Neutrophil (primary cell): ENCODE measurements around the gene USP47.

Experiments used
- H3K27ac ChIP-seq: fragments of 200-600 bp; sonication (generic); 2 replicates; pipeline ENCODE4 v1.5.1; 2016; ENCODE audit warnings: mild to moderate bottlenecking, moderate library complexity
- H3K27me3 ChIP-seq: fragments of 200-600 bp; sonication (generic); 2 replicates; pipeline ENCODE4 v1.6.0; 2016; ENCODE audit warnings: mild to moderate bottlenecking
- H3K36me3 ChIP-seq: fragments of 200-600 bp; sonication (generic); 2 replicates; pipeline ENCODE4 v1.5.1; 2017
- H3K4me1 ChIP-seq, 2 experiments: fragments of 200-600 bp in 1 of 2; sonication (generic) in 1 of 2; 1 replicate in 1 of 2; 2 replicates in 1 of 2; pipeline versions ENCODE4 v1.5.1 to v1.6.1; 2013 to 2016; ENCODE audit warnings: low read depth in 1 of 2, low read length in 1 of 2, mild to moderate bottlenecking in 1 of 2, moderate library complexity in 1 of 2; ENCODE audit not compliant: control insufficient read depth in 1 of 2, insufficient read depth in 1 of 2
- H3K4me3 ChIP-seq, 2 experiments: fragments of 200-600 bp in 1 of 2; sonication (generic) in 1 of 2; 1 replicate in 1 of 2; 2 replicates in 1 of 2; pipeline ENCODE4 v1.5.1; 2013 to 2016; ENCODE audit warnings: low read depth in 1 of 2, low read length in 1 of 2, mild to moderate bottlenecking in 1 of 2, moderate library complexity in 1 of 2
- H3K9me3 ChIP-seq: fragments of 200-600 bp; sonication (generic); 2 replicates; pipeline ENCODE4 v1.5.1; 2016
- TF ChIP-seq, protein P1 (sequence below): fragments of 200-600 bp; sonication (generic); IDR thresholded peaks from 2 replicates; pipeline ENCODE4 v1.5.1; 2016; ENCODE audit warnings: antibody characterized with exemption

The USP47 gene

DNA sequence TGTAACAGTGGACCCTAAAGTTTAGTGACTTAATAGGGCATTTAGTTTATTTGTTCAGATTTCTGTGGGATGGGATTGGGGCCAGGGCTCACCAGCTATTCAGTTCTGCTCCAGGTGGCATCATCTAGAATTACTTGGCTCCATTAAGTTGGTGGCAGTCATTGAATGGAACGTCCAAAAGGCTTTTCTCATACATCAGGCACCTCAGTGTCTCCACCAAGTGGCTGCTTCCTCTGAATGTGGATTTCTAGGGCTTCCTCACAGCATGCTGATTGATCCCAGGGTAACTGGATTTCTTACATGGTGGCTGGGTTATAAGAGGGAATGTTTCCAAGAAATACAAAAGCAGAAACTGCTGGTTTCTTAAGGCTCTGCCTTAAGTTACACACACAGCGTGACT, 34.7 kb downstream of the USP47 start:
- Histone ChIP-seq H3K36me3 (no peaks in the 10 kb centered on the region), H3K27me3 (no peaks in the 10 kb centered on the region), H3K9me3 (no peaks in the 10 kb centered on the region), H3K27ac (no peak overlapping the region), H3K4me3 (no peak overlapping the region), H3K4me1 (peaks cover 12 to 16% of the 10 kb centered on the region in 2 experiments)
- TF ChIP-seq, protein P1, sequence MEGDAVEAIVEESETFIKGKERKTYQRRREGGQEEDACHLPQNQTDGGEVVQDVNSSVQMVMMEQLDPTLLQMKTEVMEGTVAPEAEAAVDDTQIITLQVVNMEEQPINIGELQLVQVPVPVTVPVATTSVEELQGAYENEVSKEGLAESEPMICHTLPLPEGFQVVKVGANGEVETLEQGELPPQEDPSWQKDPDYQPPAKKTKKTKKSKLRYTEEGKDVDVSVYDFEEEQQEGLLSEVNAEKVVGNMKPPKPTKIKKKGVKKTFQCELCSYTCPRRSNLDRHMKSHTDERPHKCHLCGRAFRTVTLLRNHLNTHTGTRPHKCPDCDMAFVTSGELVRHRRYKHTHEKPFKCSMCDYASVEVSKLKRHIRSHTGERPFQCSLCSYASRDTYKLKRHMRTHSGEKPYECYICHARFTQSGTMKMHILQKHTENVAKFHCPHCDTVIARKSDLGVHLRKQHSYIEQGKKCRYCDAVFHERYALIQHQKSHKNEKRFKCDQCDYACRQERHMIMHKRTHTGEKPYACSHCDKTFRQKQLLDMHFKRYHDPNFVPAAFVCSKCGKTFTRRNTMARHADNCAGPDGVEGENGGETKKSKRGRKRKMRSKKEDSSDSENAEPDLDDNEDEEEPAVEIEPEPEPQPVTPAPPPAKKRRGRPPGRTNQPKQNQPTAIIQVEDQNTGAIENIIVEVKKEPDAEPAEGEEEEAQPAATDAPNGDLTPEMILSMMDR, result no peak

GRCh38 chr11:11880179-11880578, 38.4 kb downstream of the USP47 start:
- TF ChIP-seq, protein P1, result no peak
- Histone ChIP-seq H3K36me3 (peaks cover 17% of the 10 kb centered on the region), H3K27ac (no peak overlapping the region), H3K4me1 (peaks cover 4 to 5% of the 10 kb centered on the region in 2 experiments), H3K9me3 (no peaks in the 10 kb centered on the region), H3K4me3 (no peak overlapping the region), H3K27me3 (no peaks in the 10 kb centered on the region)

- TF ChIP-seq, protein P1, result no peak
- Histone ChIP-seq H3K36me3 (peaks cover 28% of the 10 kb centered on the region), H3K27ac (no peak overlapping the region), H3K9me3 (no peaks in the 10 kb centered on the region), H3K27me3 (no peaks in the 10 kb centered on the region), H3K4me3 (no peak overlapping the region), H3K4me1 (peaks cover 4 to 5% of the 10 kb centered on the region in 2 experiments)
Observed at GRCh38 chr11:11882539-11882938, 40.8 kb downstream of the USP47 start.

- no peaks in the 10 kb centered on the region for H3K27me3 ChIP-seq
- no peaks in the 10 kb centered on the region for H3K4me1 ChIP-seq
- H3K9me3 ChIP-seq, result no peaks in the 10 kb centered on the region
- TF ChIP-seq, protein P1, result no peak
- no peak overlapping the region for H3K4me3 ChIP-seq
- no peak overlapping the region for H3K27ac ChIP-seq
- peaks cover 31% of the 10 kb centered on the region for H3K36me3 ChIP-seq
Observed at GRCh38 chr11:11884351-11884750, 42.6 kb downstream of the USP47 start.

DNA sequence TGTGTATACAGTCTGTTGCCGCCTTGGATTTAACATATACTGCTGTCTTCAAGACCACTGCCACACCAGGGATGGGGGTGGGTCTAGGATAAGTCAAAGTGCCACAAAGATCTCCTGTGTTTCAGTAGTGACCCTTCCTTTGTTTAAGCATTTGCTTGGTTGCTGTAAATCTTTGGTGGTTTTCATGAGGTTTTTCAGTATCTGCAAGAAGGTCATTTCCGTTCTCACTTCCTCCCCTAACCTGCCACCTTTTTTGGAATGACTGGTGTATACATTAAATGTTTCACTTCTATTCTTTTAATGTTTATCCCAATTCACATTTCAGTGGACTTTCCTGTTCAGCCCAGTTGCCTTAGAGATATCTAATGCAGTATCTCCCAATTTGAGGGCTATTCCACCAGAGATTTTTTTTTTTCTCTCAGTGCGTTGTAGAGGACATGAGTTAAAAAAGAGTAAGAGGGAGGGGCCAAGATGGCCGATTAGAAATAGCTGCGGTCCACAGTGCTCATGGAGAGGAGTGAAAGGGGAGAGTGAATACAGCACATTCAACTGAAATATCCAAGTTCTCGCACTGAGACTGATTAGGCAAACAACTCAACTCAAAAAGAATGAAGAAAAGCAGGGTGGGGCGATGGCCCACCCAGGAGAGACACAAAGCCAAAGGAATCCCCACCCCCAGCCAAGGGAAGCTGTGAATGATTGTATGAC, 43.2 kb downstream of the USP47 start:
- H3K9me3 ChIP-seq, result no peaks in the 10 kb centered on the region
- no peaks in the 10 kb centered on the region for H3K27me3 ChIP-seq
- no peak overlapping the region for H3K27ac ChIP-seq
- H3K4me3 ChIP-seq, result no peak overlapping the region
- TF ChIP-seq, protein P1, result no peak
- peaks cover 31% of the 10 kb centered on the region for H3K36me3 ChIP-seq
- H3K4me1 ChIP-seq, result no peaks in the 10 kb centered on the region
